GM23338 (cell line): ENCODE data around the gene ADH6. TPM values are rescaled to one million over a fixed set of nuclear protein-coding genes. Genes with fewer than 3 reads are reported as not detected.
"Not testable (repeated sequence)": the region's sequence is repeated elsewhere in the genome, so short reads cannot be mapped to it uniquely, and the experiment has no call there.

Source experiments
- ATAC-seq: fragments of 200-7000 bp; cut with Tn5 transposase; 3 replicates; pipeline ENCODE4 v1.9.1; 2020
- DNase-seq: peaks from one replicate; pipeline ENCODE4 v3.0.0-alpha.2; 2015; ENCODE audit warnings: low spot score
- H2AFZ ChIP-seq: fragments of 200-600 bp; sonication (generic); 2 replicates; pipeline ENCODE4 v1.8.0; 2016; ENCODE audit warnings: antibody characterized with exemption, mild to moderate bottlenecking, moderate library complexity
- H3F3A ChIP-seq: fragments of 200-600 bp; sonication (generic); replicated peaks from 2 replicates; pipeline ENCODE4 v1.8.0; 2017; ENCODE audit warnings: antibody characterized with exemption, mixed run types, low read depth
- H3K27ac ChIP-seq: fragments of 200-600 bp; sonication (generic); 2 replicates; pipeline ENCODE4 v1.6.1; 2016; ENCODE audit warnings: low read depth
- H3K27me3 ChIP-seq: fragments of 200-600 bp; sonication (generic); 2 replicates; pipeline ENCODE4 v1.8.0; 2016; ENCODE audit warnings: mild to moderate bottlenecking, mixed run types, moderate library complexity; ENCODE audit not compliant: insufficient read depth
- H3K36me3 ChIP-seq: fragments of 200-600 bp; sonication (generic); 2 replicates; pipeline ENCODE4 v1.8.0; 2016; ENCODE audit warnings: mild to moderate bottlenecking; ENCODE audit not compliant: insufficient read depth
- H3K4me1 ChIP-seq: fragments of 200-600 bp; sonication (generic); 2 replicates; pipeline ENCODE4 v1.8.0; 2016; ENCODE audit warnings: mild to moderate bottlenecking, moderate library complexity; ENCODE audit not compliant: insufficient read depth
- H3K4me2 ChIP-seq: fragments of 200-600 bp; sonication (generic); 2 replicates; pipeline ENCODE4 v1.7.1; 2017; ENCODE audit warnings: mixed run types
- H3K4me3 ChIP-seq: fragments of 200-600 bp; sonication (generic); 2 replicates; pipeline ENCODE4 v1.6.1; 2016; ENCODE audit warnings: mixed run types
- H3K79me2 ChIP-seq: fragments of 200-600 bp; sonication (generic); replicated peaks from 2 replicates; pipeline ENCODE4 v1.8.0; 2017; ENCODE audit warnings: mild to moderate bottlenecking; ENCODE audit not compliant: insufficient read depth
- H3K9me2 ChIP-seq: fragments of 200-600 bp; sonication (generic); 2 replicates; pipeline ENCODE4 v1.8.0; 2017; ENCODE audit not compliant: insufficient read depth
- H4K20me1 ChIP-seq: fragments of 200-600 bp; sonication (generic); replicated peaks from 2 replicates; pipeline ENCODE4 v1.8.0; 2017; ENCODE audit warnings: mild to moderate bottlenecking; ENCODE audit not compliant: insufficient read depth
- H3K27ac Mint-ChIP-seq: 2 replicates; pipeline ENCODE4 v1.8.0; 2020; ENCODE audit warnings: inconsistent platforms, mild to moderate bottlenecking, moderate library complexity, mixed read lengths
- H3K27me3 Mint-ChIP-seq: 3 replicates; pipeline ENCODE4 v1.8.0; 2022; ENCODE audit warnings: low read depth, mild to moderate bottlenecking, moderate library complexity, mixed read lengths, inconsistent platforms; ENCODE audit not compliant: insufficient read depth, poor library complexity
- H3K36me3 Mint-ChIP-seq: 3 replicates; pipeline ENCODE4 v1.8.0; 2021; ENCODE audit warnings: low read depth, mild to moderate bottlenecking, inconsistent platforms, moderate library complexity, mixed read lengths
- H3K4me1 Mint-ChIP-seq: 3 replicates; pipeline ENCODE4 v1.8.0; 2020; ENCODE audit warnings: mild to moderate bottlenecking, inconsistent platforms, mixed read lengths
- H3K4me3 Mint-ChIP-seq: 3 replicates; pipeline ENCODE4 v1.8.0; 2021; ENCODE audit warnings: moderate library complexity, mild to moderate bottlenecking, inconsistent platforms, mixed read lengths
- H3K9me3 Mint-ChIP-seq: 3 replicates; pipeline ENCODE4 v1.8.0; 2020; ENCODE audit warnings: moderate library complexity, mild to moderate bottlenecking, inconsistent platforms, mixed read lengths
- CTCF ChIP-seq, 2 experiments: fragments of 200-600 bp in 1 of 2; sonication (generic) in 1 of 2; conservative IDR thresholded peaks; 2 replicates each; pipeline versions ENCODE4 v1.5.1 to v1.6.1; 2016 to 2017; ENCODE audit warnings: antibody characterized with exemption in 2 of 2, low read depth in 2 of 2, mild to moderate bottlenecking in 2 of 2, moderate library complexity in 1 of 2
- EZH2 ChIP-seq: fragments of 200-600 bp; sonication (generic); IDR thresholded peaks from one replicate; pipeline ENCODE4 v1.8.0; 2017; ENCODE audit warnings: antibody characterized with exemption, mild to moderate bottlenecking, low read depth; ENCODE audit not compliant: unreplicated experiment
- EZH2phosphoT487 ChIP-seq: fragments of 200-600 bp; sonication (generic); IDR thresholded peaks from one replicate; pipeline ENCODE4 v1.8.1; 2018; ENCODE audit warnings: antibody characterized with exemption; ENCODE audit not compliant: unreplicated experiment
- JUNB ChIP-seq: IDR thresholded peaks from one replicate; pipeline ENCODE4 v1.6.1; 2016; ENCODE audit warnings: antibody characterized with exemption; ENCODE audit not compliant: unreplicated experiment
- REST ChIP-seq: IDR thresholded peaks from one replicate; pipeline ENCODE4 v1.6.1; 2018; ENCODE audit warnings: antibody characterized with exemption; ENCODE audit not compliant: unreplicated experiment
- ZNF331 ChIP-seq: fragments of 250-450 bp; sonication (Bioruptor Pico); IDR thresholded peaks from 2 replicates; pipeline ENCODE4 v1.5.0; 2020; ENCODE audit warnings: low read depth, mild to moderate bottlenecking, moderate library complexity
- polyA plus RNA-seq: library from polyadenylated mRNA; unstranded; fragments of >200 nt; fragmentation: Nextera tagmentation; extraction: Ambion mirVana; gene quantifications from 2 replicates; pipeline ENCODE4 v1.2.1, GENCODE V29; 2016
- total RNA-seq: library from RNA; depleted of rRNA; stranded (reverse); fragments of >200 nt; shearing (Covaris generic); gene quantifications from 2 replicates; pipeline ENCODE4 v1.2.3, GENCODE V29; 2014

The ADH6 gene
- total and polyA plus RNA-seq, 2 experiments from 2014 or later, result 0.58 TPM; not detected in 1

DNA sequence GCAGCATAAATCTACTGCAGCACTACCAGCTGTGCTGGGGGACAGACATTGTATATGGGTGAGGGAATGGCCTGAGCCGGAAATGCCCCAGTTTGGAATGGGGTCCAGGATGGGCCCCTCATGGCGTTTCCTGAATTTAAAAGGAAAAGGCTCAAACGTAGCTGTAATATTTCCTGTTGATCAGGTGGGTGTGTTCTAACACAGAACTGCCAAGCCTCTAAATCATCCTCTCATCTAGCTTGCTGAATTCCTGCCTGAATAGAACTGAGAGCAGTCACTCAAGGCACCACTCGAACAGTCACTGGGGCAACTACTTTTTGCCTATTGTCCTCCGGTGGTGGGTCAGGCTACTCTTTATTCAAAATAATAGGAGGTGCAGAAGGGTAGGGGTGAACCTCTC lies 28.7 kb downstream of the ADH6 start:
- no peak overlapping the region for H3K27ac Mint-ChIP-seq
- Histone ChIP-seq H3K4me1 (no peaks in the 10 kb centered on the region), H3K4me2 (no peak overlapping the region), H3K9me2 (peaks cover 8% of the 10 kb centered on the region; the same call in 1 of the 2 replicates), H3K4me3 (no peak overlapping the region), H2AFZ (no peak overlapping the region), H3K27ac (no peak overlapping the region), H4K20me1 (no peaks in the 10 kb centered on the region), H3F3A (no peaks in the 10 kb centered on the region), H3K36me3 (no peaks in the 10 kb centered on the region; the same call in 1 of the 2 replicates), H3K27me3 (no peaks in the 10 kb centered on the region), H3K79me2 (no peaks in the 10 kb centered on the region)
- H3K4me1 Mint-ChIP-seq, result no peaks in the 10 kb centered on the region
- peaks cover 57% of the 10 kb centered on the region for H3K36me3 Mint-ChIP-seq
- no peak for DNase-seq
- H3K4me3 Mint-ChIP-seq, result no peak overlapping the region
- H3K9me3 Mint-ChIP-seq, result peaks cover 67% of the 10 kb centered on the region
- TF ChIP-seq JUNB, result no peak
- no peak for TF ChIP-seq CTCF (conservative IDR thresholded peaks at IDR 0.05; ENCODE audit: low read depth in 2 of 2)
- H3K27me3 Mint-ChIP-seq, result peaks cover 2% of the 10 kb centered on the region
- no peak for ATAC-seq

- not testable (repeated sequence) for H3F3A ChIP-seq, H3K4me3 ChIP-seq, H3K27ac Mint-ChIP-seq, H3K27me3 ChIP-seq, H3K79me2 ChIP-seq, H3K36me3 ChIP-seq, H3K27ac ChIP-seq, H2AFZ ChIP-seq, H3K4me2 ChIP-seq, H3K4me3 Mint-ChIP-seq, H3K4me1 ChIP-seq, H3K27me3 Mint-ChIP-seq, H3K9me2 ChIP-seq, ATAC-seq, H3K4me1 Mint-ChIP-seq, H4K20me1 ChIP-seq, DNase-seq
- peaks cover 72% of the 10 kb centered on the region for H3K9me3 Mint-ChIP-seq
- H3K36me3 Mint-ChIP-seq, result peaks cover 59% of the 10 kb centered on the region
These were observed 29.1 kb downstream of the ADH6 start for GRCh38 chr4:99189900-99190299.

GRCh38 chr4:99186029-99186428 lies 33.0 kb downstream of the ADH6 start:
- Mint-ChIP-seq H3K9me3 (peaks cover 71% of the 10 kb centered on the region), H3K36me3 (peaks cover 49% of the 10 kb centered on the region), H3K27me3 (peaks cover 2% of the 10 kb centered on the region), H3K27ac (no peak overlapping the region), H3K4me3 (no peak overlapping the region), H3K4me1 (no peaks in the 10 kb centered on the region)
- Histone ChIP-seq H3K4me1 (no peaks in the 10 kb centered on the region), H3K4me2 (no peak overlapping the region), H3K27me3 (no peaks in the 10 kb centered on the region), H3K36me3 (no peaks in the 10 kb centered on the region; the same call in 1 of the 2 replicates), H2AFZ (no peak overlapping the region), H3F3A (no peaks in the 10 kb centered on the region), H3K27ac (no peak overlapping the region), H3K9me2 (peaks cover 3% of the 10 kb centered on the region; the same call in 1 of the 2 replicates), H4K20me1 (no peaks in the 10 kb centered on the region), H3K79me2 (no peaks in the 10 kb centered on the region), H3K4me3 (no peak overlapping the region)
- DNase-seq, result no peak
- ATAC-seq, result no peak
- TF ChIP-seq EZH2phosphoT487, result no peak
- no peak for TF ChIP-seq REST
- no peak for TF ChIP-seq EZH2
- TF ChIP-seq ZNF331, result no peak
